ENCODE data around the gene HMGN3.

GRCh38 chr6:79159846-79160245, 74.6 kb downstream of the HMGN3 start:
- TF ChIP-seq, protein P1, sequence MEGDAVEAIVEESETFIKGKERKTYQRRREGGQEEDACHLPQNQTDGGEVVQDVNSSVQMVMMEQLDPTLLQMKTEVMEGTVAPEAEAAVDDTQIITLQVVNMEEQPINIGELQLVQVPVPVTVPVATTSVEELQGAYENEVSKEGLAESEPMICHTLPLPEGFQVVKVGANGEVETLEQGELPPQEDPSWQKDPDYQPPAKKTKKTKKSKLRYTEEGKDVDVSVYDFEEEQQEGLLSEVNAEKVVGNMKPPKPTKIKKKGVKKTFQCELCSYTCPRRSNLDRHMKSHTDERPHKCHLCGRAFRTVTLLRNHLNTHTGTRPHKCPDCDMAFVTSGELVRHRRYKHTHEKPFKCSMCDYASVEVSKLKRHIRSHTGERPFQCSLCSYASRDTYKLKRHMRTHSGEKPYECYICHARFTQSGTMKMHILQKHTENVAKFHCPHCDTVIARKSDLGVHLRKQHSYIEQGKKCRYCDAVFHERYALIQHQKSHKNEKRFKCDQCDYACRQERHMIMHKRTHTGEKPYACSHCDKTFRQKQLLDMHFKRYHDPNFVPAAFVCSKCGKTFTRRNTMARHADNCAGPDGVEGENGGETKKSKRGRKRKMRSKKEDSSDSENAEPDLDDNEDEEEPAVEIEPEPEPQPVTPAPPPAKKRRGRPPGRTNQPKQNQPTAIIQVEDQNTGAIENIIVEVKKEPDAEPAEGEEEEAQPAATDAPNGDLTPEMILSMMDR (IDR thresholded peaks at IDR 0.05): no peak
- TF ChIP-seq POLR2A (IDR thresholded peaks at IDR 0.05): no peak
